Endothelial cell of coronary artery (primary cell): Measurements from ENCODE around the gene FTSJ1. TPM values are rescaled to one million over a fixed set of nuclear protein-coding genes. Genes with fewer than 3 reads are reported as not detected.

Experiments
- total RNA-seq: library from RNA; depleted of rRNA; stranded (reverse); fragments of >200 nt; gene quantifications from 2 replicates; pipeline ENCODE4 v1.2.3, GENCODE V29; 2014

The FTSJ1 gene
- 42.6 and 53.7 TPM in 2 replicates for total RNA-seq

DNA sequence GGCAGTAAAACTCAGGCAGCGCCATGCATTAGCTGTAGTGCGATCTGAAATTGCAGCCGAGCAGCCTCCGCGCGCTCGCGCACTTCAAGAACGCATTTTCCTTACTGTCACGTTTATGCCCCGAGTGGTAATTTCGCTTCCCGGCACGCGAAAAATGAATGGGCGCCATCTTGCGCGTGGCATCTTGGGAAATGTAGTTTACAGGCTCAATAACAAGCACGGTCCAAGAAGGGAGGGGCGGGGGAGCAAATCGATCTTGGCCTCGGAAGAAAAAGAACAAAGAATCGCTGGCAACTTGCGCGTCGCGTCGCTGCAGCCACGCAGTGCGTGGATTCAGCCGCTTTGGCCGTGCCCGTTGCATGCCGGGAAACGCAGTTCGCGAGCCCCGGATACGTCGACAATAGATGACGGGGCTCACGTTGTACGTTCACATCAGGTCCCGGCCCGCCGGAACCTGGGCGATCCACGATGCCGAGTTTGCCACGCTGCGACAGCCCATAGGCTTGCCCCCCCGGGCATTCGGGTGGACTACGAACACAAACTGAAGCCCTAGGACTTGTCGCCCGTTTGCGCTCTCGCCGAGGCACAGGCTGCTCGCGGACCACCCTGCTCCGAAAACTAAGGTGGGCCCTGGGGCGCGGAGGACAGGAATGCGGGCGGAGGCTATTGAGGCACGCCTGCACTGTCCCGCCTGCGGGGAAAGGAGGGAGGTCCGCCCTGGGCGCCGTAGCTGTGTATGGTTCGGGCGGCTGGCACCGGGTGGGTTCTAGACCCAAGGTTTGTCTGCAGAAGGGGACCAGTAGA is at the start of gene FTSJ1:
Gene FTSJ1, plus strand, starts transcription at position 426 of the 804 bp plus-strand sequence. CDS start 1,849 bp downstream, outside the sequence.

GRCh38 chrX:48470110-48470832 is 5.7 kb upstream of the FTSJ1 start, which contains the start of gene SLC38A5:
Gene SLC38A5 (minus strand): TSS chrX:48470260. CDS start chrX:48467924, 2,336 bp downstream.

GRCh38 chrX:48508400-48509244 is 32.6 kb downstream of the FTSJ1 start, which contains the start of gene PORCN:
Gene PORCN (plus strand): TSS chrX:48508992. CDS start chrX:48509821, 829 bp downstream.

DNA sequence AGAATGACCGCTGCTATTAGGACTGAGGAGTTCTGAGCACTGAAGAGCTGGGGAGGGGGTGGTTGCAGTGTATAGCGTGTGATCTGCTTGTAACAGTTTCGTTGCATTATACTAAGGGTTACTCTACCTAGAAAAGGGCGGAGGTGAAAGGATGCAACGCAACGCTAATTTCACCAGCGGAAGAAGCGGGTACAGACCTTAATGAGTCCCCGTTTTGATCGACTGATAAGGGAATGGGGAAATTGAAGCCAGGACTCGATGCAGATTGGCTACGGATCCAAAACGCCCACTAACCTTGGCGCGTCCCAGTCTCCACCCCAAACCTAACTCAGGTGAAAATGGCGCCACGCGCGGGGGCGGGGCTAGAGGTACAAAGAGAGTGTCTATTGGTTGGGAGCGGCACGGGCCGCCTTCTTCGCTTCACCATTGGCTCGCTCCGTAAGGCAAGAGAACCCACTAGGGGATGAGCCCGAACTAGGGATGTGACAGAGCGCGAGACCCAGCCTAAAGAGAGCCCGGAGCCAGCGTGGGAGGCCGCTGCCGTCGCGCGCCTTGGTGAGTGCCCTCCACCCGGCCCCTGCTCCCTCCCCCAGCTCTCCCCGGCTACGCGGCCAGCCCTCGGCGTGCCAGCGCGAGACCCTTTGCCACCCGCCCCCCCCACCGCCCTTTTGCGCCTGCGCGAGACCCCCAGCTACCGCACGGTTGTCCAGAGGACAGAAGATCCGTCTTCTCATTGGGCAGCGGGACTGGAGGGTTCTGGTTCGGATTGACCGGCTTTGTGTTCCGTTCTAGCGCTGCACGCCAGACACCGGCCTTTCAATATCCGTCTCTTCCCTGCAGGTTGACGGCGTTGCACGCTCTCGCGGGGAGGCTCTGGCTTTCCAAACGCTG is 45.6 kb downstream of the FTSJ1 start, which contains the start of gene EBP:
Gene EBP, plus strand, starts transcription at position 456 of the 891 bp plus-strand sequence. CDS start 1,964 bp downstream, outside the sequence.

Other genes starting within 250 kb of the FTSJ1 start
- not detected in 2 replicates for gene SSX1, start 220.8 kb upstream of the FTSJ1 start, total RNA-seq
- gene SSX3, start 119.5 kb upstream of the FTSJ1 start, total RNA-seq, result not detected in 2 replicates
- not detected in 2 replicates for gene SSX4, start 92.7 kb upstream of the FTSJ1 start, total RNA-seq
- gene SSX4B, start 64.2 kb upstream of the FTSJ1 start, total RNA-seq, result not detected in 2 replicates
- gene SLC38A5, start 5.9 kb upstream of the FTSJ1 start, total RNA-seq, result 63.0 and 69.0 TPM in 2 replicates
- 7.3 and 15.1 TPM in 2 replicates for gene PORCN, start 32.8 kb downstream of the FTSJ1 start, total RNA-seq
- gene EBP, start 45.6 kb downstream of the FTSJ1 start, total RNA-seq, result 39.9 and 86.6 TPM in 2 replicates
- gene TBC1D25, start 63.5 kb downstream of the FTSJ1 start, total RNA-seq, result 6.2 and 6.7 TPM in 2 replicates
- gene RBM3, start 98.3 kb downstream of the FTSJ1 start, total RNA-seq, result 119 and 458 TPM in 2 replicates
- 158 and 184 TPM in 2 replicates for gene WDR13, start 121.3 kb downstream of the FTSJ1 start, total RNA-seq
- gene WAS, start 207.6 kb downstream of the FTSJ1 start, total RNA-seq, result 0.09 and 0.18 TPM in 2 replicates
- 2.9 and 5.8 TPM in 2 replicates for gene SUV39H1, start 220.5 kb downstream of the FTSJ1 start, total RNA-seq